NCI-H146 treated with DMSO at 0.1 percent for 48 hours (cell line): ENCODE data around the gene SCO2.

Experiments
- DNase-seq: peaks from one replicate; lab custom pipeline; 2025; ENCODE audit not compliant: unreplicated experiment; lab: John Stamatoyannopoulos, UW

The SCO2 gene

DNA sequence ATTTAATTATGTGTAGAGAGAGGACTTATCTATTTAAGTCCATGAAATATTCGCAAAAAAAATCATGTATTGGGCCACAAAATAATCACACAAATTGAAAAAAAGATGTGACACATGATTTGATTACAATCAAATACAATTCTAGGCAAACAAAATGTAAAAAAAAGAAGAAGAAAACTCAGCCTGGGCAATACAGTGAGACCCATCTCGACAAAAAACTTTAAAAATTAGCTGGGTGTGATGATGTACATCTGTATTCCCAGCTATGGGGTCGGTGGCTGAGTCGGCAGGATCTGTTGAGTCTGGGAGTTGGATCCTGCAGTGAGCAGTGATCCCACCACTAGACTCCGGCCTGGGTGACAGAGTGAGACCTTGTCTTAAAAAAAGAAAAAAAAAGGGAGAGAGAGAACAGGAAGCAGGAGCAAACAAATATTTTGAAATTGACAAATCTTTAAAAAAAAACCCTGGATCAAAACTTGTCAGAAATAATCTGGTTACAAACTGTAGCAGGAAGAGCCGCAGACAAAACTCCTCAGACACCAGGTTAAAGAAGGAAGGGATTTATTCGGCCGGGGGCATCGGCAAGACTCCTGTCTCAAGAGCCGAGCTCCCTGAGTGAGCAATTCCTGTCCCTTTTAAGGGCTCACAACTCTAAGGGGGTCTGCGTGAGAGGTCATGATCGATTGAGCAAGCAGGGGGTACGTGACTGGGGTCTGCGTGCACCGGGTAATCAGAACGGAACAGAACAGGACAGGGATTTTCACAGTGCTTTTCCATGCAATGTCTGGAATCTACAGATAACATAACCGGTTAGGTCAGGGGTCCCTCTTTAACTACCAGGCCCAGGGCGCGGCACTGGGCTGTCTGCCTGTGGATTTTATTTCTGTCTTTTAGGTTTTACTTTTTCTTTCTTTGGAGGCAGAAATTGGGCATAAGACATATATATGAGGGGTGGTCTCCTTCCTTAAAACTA, 7.7 kb upstream of the SCO2 start:
- DNase-seq: no peak

DNA sequence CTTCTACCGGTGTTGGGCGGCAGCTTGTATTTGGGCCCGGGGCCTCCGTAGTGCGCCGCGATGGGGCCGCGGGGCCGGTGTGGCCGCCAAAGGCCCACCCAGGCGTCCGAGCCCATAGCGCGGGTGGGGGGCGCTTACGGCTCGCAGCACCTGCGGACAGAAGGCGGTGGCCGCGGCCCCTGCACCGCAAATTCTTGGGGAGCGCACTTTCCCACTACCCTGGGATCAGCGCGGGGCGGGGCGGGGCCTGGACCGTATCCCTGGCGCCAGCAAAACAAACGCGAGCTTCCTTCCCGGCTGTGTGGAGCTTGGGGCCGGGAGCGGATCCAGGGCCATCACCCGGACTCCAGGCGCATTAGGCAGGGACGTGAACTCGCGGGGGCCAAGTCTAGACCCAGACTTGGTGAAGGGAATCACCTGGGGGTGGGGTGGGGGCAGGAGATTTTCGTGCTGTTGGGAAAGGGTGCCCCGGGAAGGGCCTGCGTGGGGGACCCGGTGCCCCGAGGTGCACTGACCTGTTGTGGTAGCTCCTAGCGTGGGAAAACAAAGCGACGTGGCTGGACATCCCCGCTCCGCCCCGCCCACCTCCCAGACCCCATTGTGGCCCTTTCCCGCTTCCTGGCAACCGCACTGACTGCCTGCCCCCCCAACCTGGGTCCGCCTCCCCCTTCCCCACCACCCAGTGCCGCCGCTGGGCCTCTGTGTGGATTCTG, 6.7 kb upstream of the SCO2 start:
- DNase-seq: no peak

DNA sequence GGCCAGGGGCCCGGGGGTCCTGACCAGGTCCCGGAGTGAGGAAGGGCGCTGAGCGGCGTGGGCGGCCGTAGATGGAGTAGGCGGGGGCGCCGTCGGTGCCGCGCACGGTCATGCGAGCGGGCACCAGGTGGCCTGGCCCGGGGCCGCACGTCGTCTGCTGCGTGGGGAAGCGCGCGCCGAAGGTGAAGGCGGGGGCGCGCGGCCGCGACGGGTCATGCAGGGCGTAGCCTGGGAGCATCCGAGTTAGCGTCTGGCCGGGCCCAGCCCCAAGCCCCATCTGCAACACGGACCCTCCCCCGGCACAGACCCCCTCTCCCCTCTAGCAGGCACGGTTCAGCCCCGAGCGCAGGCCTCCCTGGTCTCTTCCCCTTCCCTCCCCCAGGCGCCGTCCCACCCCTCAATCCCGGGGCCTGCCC, 6.2 kb upstream of the SCO2 start:
- no peak for DNase-seq

DNA sequence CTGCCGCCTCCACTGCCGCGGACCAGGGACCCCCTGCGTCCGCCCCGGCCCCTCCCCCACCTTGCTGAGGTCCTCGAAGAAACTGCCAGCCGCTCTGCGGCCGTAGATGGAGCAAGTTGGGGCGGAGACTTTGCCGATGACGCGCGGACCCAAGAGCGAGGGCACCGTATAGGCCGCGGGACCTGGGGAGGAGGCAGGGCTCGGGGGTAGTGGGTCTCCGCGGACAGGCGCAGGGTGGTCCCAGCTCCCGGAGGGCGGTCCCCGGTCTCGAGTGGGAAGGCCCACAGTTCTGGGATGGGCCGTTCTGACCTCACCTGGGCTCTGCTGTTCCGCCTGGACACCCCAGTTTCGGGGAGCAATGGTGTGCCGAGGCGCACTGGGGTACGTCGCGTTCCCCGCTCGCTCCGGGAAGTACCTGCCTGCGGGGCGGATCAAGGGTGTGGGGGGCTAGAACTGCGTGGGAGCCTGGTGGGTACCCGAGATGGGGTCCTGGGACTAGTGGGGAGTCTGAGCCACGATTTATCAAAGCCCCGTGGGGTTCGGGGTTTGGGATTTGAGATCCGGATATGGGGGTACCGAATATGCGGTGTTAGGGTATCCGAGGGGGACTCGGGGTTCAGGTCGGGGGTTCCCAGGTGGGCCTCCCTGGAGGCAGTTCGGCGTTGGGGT, 5.6 kb upstream of the SCO2 start:
- DNase-seq: no peak

DNA sequence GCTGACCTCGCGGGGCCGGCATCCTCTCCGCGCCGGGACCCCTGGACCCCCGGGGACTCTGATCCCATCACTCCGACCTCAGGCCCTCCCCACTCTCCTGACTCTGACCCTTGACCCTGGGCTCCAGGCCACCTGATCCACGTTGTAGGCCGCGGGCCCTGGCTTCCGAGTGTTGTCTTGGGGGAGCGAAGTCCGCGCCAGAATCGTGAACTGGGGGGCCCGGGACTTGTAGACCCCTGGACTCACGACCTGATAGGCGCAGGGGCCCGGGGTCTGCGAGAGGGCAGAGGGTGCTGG, 5.1 kb upstream of the SCO2 start:
- DNase-seq: no peak

DNA sequence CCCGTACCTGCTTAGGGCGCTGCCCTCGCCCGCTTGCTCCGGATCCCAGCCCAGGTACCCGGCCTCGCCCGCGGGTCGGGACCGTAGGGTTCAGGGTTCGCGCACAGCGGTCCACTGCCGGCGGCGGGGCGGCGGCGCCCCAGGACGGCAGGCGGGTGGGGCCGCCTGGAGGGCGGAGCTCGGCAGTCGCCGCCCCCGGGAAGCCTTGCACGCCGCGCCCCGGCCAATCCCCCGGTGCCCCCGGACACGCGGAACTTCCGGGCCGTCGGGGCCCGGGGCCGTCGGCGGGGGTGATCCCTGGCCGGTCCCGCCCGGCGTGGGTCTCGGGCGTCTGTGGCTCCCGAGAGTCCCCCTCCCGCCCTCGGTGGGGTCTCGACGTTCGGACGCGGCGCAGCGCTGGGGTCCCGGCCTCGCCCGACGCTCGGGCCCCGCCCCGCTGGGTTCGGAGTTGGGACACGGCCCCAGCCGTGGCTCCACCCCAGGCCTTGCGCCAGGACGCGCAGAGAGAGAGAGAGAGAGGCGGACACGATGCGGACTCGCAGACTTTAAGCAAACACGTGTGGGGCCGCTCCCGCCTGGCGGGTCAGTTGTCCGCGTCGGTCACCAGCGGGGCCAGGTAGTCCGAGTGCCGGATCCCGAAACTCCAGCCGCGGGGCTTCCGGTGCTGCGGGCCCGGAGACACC, 4.6 kb upstream of the SCO2 start, which contains the start of gene TYMP:
TYMP (minus strand) TSS at position 116 of the 683 bp plus-strand sequence. CDS start 303 bp downstream, outside the sequence.
- DNase-seq: no peak

DNA sequence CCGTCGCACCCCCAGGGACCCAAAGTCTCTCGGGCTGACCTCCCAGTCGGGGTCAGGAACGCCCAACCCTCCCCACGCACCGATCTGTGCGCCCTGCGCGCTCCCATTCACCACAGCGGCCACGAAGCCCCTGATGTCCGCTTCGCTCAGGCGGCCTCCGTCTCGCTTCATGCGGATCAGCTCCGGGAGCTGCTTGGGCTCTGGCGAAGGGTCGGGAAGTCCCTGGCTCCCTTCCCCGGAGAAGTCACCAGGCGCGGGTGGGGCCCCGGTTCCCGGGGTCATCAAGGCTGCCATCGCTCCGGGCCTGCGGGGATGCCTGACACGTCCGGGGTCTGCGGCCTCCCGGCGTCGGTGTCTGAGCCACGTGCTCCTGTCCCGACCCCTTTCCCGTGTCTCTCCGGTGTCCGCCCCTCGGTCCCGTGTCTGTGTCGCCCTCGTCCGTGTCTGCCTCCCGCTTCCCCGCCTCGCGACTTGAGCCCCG, 4.1 kb upstream of the SCO2 start:
- DNase-seq: no peak

DNA sequence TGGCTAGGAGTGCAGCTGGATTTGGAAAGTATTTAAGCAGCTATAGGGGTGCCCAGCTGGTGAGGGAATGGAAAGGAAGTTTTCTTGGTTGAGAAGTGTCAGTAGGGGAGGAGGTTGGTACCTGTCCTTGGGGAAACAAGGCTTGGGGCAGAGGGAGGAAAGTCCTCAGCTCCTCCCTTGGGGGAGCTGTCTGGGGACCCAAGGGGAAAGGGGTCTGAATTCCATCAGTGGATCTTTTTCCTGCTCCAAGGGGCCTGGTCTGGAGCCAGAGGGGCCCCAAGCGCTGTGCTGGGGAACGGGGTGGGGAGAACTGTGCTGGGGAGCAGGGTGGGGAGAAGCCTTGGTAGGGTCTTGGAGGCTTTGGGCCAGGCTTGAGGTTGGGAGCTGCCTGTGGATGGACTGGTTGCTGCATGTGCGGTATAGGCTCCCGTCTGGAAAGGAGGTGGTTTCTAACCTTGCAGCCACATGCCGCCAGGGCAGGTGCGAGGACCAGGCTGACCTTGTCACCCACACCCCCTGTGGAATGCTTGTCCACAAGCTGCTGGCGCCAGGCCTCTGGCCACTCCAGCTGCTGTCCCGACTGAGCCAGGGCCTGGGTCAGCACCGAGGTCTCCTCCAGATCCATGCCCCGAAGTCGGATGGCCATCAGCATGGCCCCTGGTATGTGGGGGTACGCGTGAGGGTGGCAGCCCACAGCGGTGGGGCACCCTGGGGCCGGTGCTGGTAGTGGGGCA, 3.5 kb upstream of the SCO2 start:
- no peak for DNase-seq

DNA sequence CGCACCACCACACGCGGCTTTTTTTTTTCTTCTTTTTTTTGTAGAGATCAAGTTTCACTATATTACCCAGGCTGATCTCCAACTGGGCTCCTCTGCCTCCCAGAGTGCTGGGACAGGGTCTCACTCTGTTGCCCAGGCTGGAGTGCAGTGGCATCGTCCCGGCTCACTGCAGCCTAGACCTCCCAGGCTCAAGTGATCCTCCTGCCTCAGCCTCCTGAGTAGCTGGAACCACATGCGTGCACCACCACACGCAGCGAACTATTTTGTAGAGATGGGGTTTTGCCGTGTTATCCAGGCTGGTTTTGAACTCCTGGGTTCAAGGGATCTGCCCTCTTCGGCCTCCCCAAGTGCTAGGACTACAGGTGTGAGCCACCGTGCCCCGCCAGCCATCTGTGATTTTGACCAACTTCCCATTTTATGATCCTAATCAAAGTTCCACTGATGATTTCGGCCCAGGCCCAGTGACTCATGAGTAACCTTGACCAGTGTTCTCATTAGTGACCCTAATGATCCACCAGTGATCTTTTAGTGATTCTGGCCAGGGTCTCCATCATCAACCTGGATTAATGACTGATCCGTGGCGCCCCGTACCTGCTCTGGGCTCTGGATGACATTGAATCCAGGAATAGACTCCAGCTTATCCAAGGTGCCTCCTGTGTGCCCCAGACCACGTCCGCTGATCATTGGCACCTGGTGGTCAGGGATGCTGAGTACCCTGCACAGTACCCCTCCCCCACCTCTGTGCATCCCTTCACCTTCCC, 2.7 kb upstream of the SCO2 start:
- DNase-seq: no peak

DNA sequence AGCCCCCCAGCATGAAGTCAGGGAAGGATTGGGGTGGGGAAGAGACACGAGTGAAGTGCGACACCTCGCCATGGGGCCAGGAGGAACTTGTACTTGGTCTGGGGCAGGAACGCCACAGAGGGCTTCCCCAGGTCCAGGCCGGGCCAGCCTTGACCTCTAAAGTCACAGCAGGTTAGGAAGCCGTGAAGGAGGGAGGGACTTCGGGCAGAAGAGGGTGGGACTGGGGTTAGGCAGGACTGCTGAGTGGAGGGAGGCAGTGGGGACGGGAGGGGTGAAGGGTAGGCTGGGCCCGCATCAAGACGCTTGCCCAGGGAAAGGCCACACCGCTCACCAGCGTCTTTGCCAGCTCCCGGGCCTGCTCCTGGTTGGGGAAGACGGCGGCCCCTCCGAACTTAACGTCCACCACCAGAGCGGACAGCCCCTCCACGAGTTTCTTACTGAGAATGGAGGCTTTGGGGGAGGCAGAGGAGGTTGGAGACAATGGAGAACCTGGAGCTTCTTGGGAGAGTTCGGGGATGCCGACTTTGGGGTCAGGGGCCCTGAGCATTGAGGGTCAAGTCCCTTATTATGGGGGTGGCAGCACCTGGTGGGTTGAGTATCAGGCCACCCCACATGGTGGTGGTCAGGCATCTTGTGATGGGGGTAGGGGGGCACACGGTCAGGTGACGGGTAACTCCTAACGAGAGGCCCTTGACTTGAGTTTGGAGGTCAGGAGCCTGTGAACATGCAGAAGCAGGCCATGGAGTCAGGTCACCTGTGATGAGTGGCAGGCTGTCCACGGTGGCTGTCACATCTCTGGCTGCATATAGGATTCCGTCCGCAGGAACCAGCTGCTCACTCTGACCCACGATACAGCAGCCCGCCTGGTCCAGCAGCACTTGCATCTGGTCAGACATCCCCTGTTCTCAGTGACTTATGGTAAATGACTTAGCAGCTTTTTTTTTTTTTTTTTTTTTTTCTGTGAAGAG, 1.7 kb upstream of the SCO2 start:
- DNase-seq: peak; percentile 26

DNA sequence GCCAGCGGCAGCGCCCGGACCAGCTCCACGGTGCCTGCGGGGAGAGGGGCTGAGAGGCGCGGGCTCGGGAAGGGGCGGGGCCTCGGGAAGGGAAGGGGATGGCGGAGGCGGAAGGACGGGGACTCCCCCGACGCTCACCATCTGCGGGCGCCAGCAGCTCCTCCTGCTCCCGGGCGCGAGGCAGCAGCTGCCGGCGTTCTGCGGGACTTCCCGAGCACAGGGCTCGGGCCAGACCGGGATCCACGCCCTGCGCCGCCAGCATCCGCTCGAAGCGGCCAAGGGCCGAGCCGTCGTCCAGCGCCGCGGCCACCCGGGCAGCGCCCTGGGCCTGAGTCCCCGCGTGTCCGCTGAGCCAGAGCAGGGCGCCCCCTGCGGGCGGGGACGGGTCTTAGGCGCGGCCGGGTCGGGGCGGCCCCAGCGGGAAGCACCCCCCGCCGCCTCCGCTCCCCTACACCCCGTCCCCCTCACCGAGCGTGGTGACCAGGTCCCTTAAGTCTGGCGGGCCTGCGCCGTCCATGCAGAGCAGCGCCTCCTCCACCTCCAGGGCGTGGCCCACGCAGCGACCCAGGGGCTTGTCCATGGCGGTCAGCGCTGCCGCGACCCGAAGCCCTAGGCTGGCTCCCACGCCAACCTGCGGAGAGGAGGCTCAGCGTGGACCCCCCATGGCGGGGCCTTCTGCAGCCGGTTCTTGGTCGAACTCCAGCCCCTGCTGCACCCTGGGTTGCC, 873 bp upstream of the SCO2 start:
- peak; percentile 33 for DNase-seq

DNA sequence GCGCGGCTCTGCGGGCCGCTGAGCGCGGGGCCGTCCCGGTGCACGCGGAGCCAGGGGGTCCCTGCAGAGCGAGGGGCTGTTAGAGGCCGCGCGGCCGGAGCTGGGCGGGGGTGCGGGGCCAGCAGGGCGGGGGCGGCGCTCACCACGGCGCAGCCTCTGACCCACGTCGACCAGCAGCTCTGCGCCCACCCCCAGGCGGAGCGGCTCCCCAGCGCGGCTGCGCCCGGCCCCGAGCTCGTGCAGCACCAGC, 385 bp upstream of the SCO2 start:
- no peak for DNase-seq

DNA sequence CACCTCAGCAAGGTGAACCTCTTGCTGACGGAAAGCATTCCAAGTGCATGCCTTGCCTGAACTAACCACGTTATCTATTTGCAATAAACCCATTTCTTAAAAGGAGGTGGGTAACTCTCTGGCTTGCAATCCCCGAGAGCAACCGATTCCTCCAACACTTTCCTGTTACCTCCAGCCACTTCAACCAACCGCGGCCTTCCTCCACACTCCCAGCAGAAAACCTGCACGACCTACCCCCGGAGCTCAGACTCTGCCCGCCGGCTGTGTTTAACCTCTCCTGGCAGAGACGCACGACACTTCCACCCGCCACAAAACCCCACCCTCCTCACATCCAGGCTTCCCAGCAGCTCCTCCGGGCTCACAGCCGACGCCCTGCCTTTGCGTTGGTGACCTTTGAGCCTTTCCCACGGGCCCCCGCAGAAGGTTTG, 708 bp downstream of the SCO2 start:
- no peak for DNase-seq

DNA sequence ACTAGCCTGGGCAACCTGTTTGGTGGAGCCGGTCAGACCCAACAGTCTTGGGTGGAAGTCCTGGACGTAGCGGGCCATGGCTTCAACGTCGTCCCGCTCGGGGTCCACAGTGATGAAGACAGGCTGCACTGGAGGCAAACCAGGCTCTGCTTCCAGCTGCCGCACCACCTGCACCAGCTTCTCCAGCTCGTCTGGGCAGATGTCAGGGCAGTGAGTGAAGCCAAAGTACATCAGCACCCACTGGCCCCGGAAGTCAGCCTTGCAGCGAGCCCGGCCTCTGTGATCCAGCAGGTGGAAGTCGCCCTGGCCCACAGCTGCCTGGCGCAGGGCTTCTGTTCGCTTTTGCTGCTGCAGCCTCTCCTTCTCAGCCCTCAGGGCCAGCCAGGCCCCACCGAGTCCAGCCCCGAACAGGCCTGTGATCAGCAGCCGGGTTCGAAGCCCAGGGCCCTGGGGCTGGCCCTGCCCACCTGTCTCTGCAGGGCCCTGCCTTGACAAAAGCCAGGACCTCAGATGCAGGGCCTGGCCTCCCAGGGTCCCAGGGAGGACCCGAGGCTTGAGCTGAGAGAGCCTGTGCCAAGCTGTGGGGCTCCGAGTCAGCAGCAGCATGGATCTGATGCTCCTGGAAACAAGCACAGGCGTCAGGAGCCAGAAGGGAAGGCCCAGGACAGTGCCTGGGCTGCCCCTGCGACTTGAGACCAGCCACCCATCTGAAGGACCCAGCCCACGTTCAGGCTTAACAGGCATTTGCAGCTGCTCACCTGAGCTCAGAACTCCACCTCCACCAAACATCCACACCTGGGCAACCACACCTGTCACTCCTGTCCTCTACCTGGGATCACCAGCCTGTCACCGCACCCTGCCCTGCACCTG, 1.4 kb downstream of the SCO2 start:
- DNase-seq: no peak

DNA sequence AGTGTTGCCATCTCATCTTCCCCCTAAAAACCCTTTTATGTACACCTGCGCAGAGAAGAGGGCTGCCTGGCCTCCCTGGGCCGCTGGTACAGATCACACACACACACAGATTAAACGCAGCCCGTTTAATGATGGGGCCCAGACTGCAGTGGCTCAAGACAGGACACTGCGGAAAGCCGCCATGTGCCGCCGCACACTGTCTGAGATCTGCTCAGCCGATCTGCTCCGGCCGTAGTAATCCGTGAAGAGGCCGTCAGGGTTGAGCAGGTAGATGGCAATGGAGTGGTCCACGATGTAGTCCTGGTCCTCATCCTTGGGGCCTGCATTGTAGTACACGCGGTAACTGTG, 2.0 kb downstream of the SCO2 start:
- no peak for DNase-seq

DNA sequence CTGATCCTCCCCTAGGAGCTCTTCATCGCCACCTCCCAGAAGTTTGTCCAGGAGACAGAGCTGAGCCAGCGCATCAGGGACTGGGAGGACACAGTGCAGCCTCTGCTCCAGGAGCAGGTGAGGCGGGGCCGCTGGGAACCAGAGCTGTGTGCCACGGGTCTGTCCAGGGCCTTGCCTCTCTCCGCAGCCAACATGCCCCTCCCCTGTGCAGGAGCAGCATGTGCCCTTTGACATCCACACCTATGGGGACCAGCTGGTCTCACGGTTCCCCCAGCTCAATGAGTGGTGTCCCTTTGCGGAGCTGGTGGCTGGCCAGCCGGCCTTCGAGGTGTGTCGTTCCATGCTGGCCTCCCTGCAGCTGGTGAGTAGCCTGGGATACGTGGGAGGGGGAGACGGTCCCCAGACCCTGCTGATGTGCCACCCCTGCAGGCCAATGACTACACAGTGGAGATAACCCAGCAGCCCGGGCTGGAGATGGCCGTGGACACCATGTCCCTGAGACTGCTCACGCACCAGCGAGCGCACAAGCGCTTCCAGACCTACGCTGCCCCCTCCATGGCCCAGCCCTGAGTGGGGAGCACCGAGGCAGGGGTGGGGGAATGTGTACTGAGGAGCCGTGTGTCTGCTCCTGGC, 2.5 kb downstream of the SCO2 start:
- DNase-seq: no peak
